KMS-11 (cell line): Measurements from ENCODE around the gene NDUFA11.
"Not testable (repeated sequence)": the region's sequence is repeated elsewhere in the genome, so short reads cannot be mapped to it uniquely, and the experiment has no call there.

Experiments used
- H2AFZ ChIP-seq: fragments of 200-600 bp; sonication (generic); 2 replicates; pipeline ENCODE4 v1.6.1; 2016; ENCODE audit warnings: antibody characterized with exemption, mixed run types, low read depth
- H3K27ac ChIP-seq: fragments of 200-600 bp; sonication (generic); 2 replicates; pipeline ENCODE4 v1.6.1; 2016; ENCODE audit warnings: mild to moderate bottlenecking, mixed run types
- H3K27me3 ChIP-seq: fragments of 200-600 bp; sonication (generic); 2 replicates; pipeline ENCODE4 v1.6.1; 2017; ENCODE audit warnings: mild to moderate bottlenecking, low read depth, mixed run types, moderate library complexity; ENCODE audit not compliant: insufficient read depth
- H3K36me3 ChIP-seq: fragments of 200-600 bp; sonication (generic); 2 replicates; pipeline ENCODE4 v1.6.1; 2017; ENCODE audit warnings: mild to moderate bottlenecking, mixed run types; ENCODE audit not compliant: insufficient read depth
- H3K4me1 ChIP-seq: fragments of 200-600 bp; sonication (generic); 2 replicates; pipeline ENCODE4 v1.6.1; 2016; ENCODE audit warnings: mild to moderate bottlenecking, low read depth, mixed run types; ENCODE audit not compliant: poor library complexity, severe bottlenecking
- H3K4me2 ChIP-seq: fragments of 200-600 bp; sonication (generic); 2 replicates; pipeline ENCODE4 v1.7.0; 2016; ENCODE audit warnings: mild to moderate bottlenecking, mixed run types
- H3K4me3 ChIP-seq: fragments of 200-600 bp; sonication (generic); IDR thresholded peaks from 2 replicates; pipeline ENCODE4 v1.6.1; 2017; ENCODE audit warnings: low read depth, low read length, mixed read lengths; ENCODE audit not compliant: insufficient read depth
- H3K79me2 ChIP-seq: fragments of 200-600 bp; sonication (generic); 2 replicates; pipeline ENCODE4 v1.6.1; 2016; ENCODE audit warnings: low read depth, mixed run types; ENCODE audit not compliant: insufficient read depth
- H3K9ac ChIP-seq: fragments of 200-600 bp; sonication (generic); 2 replicates; pipeline ENCODE4 v1.6.1; 2016; ENCODE audit warnings: mild to moderate bottlenecking, mixed run types
- H4K20me1 ChIP-seq: fragments of 200-600 bp; sonication (generic); 2 replicates; pipeline ENCODE4 v1.6.1; 2016; ENCODE audit warnings: mild to moderate bottlenecking, mixed run types; ENCODE audit not compliant: insufficient read depth
- TF ChIP-seq, protein P1 (sequence below): fragments of 200-600 bp; sonication (generic); conservative IDR thresholded peaks from 2 replicates; pipeline ENCODE4 v1.6.1; 2017; ENCODE audit warnings: low read depth, mild to moderate bottlenecking, antibody characterized with exemption, low read length, moderate library complexity, mixed read lengths

The NDUFA11 gene

DNA sequence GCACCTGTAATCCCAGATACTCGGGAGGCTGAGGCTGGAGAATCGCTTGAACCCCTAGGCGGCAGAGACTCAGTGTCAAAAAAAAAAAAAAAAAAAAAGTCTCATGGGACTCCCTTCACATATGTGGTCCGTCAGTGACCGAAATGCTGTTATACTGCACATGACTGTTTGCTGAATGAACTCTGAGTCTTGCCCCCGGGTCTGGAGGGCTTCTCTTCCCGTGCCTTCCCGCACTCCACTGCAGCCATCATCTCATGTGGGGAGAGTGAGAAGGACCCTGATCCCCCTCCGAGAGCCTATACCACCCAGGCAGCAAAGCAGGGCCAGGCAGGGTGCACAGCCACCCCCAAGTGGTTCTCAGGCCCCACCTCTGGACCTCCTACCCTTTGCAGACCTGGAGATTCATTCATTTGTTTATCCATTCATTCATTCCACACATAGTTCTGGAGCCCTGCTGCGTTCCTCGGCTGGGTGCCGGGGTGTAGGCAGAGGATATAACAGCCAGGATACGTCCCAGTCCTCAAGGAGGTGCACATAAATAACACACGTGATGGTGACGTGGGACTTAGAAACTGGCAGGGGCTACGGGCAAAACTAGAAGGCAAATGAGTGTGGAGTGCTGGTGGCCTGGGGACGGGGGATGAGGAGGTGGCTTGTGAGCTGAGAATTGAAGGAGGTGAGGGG is 14.2 kb downstream of the NDUFA11 start:
- H3K4me3 ChIP-seq = no peak overlapping the region
- TF ChIP-seq, protein P1, sequence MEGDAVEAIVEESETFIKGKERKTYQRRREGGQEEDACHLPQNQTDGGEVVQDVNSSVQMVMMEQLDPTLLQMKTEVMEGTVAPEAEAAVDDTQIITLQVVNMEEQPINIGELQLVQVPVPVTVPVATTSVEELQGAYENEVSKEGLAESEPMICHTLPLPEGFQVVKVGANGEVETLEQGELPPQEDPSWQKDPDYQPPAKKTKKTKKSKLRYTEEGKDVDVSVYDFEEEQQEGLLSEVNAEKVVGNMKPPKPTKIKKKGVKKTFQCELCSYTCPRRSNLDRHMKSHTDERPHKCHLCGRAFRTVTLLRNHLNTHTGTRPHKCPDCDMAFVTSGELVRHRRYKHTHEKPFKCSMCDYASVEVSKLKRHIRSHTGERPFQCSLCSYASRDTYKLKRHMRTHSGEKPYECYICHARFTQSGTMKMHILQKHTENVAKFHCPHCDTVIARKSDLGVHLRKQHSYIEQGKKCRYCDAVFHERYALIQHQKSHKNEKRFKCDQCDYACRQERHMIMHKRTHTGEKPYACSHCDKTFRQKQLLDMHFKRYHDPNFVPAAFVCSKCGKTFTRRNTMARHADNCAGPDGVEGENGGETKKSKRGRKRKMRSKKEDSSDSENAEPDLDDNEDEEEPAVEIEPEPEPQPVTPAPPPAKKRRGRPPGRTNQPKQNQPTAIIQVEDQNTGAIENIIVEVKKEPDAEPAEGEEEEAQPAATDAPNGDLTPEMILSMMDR = no peak
- H3K9ac ChIP-seq = no peak overlapping the region
- H3K79me2 ChIP-seq = no peaks in the 10 kb centered on the region
- no peak overlapping the region for H2AFZ ChIP-seq
- H3K4me1 ChIP-seq = no peaks in the 10 kb centered on the region
- H3K27me3 ChIP-seq = peaks cover 20% of the 10 kb centered on the region; the same call in 1 of the 2 replicates
- no peak overlapping the region for H3K4me2 ChIP-seq
- no peaks in the 10 kb centered on the region for H3K36me3 ChIP-seq
- H3K27ac ChIP-seq = no peak overlapping the region
- no peaks in the 10 kb centered on the region for H4K20me1 ChIP-seq

DNA sequence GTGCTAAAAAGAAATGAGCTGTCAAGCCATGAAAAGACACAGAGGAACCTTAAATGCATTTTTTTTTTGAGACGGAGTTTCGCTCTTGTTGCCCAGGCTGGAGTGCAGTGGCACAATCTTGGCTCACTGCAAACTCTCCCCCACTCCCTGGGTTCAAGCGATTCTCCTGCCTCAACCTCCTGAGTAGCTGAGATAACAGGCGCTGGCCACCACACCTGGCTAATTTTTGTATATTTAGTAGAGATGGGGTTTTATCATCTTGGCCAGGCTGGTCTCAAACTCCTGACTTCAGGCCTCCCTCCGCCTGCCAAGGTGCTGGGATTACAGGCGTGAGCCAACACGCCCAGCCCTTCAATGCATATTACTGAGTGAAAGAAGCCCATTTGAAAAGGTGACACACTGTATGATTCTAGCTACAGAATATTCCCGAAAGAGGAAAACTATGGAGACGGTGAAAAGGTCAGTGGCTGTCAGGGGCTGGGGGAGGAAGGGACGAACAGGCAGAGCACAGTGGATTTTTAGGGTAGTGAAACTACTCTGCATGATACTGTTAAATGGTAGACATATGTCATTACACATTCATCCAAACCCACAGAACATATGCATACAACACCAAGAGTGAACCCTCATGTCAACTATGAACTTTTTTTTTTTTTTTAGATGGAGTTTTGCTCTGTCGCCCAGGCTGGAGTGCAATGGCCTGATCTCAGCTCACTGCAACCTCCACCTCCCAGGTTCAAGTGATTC is 19.4 kb downstream of the NDUFA11 start:
- H4K20me1 ChIP-seq, H3K4me3 ChIP-seq, H3K4me2 ChIP-seq, H3K4me1 ChIP-seq, H3K36me3 ChIP-seq, H3K79me2 ChIP-seq, H2AFZ ChIP-seq, H3K9ac ChIP-seq, H3K27ac ChIP-seq: not testable (repeated sequence)
- H3K27me3 ChIP-seq = peaks cover 49% of the 10 kb centered on the region

DNA sequence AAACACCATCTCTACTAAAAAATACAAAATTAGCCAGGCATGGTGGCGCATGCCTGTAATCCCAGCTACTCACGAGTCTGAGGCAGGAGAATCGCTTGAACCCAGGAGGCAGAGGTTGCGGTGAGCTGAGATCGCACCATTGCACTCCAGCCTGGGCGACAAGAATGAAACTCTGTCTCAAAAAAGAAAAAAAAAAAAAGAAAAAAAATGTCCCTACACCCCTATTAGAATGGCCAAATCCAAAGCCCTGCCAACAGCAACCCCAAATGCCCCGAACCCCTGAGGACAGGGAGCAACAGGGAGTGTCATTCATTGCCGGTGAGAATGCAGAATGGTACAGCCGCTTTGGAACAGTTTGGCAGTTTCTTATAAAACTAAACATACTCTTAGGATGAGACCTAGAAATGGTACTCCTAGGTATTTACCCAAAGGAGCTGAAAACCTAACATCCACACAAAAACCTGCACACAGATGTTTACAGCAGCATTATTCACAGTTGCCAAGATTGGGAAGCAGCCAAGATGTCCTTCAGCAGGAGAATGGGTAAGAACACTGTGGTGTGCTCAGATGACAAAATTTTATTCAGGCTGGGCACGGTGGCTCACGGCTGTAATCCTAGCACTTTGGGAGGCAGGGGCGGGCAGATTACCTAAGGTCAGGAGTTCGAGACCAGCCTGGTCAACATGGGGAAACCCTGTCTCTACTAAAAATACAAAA is 20.3 kb downstream of the NDUFA11 start:
- H3K79me2 ChIP-seq, H3K27ac ChIP-seq, H3K4me1 ChIP-seq, H3K36me3 ChIP-seq, H4K20me1 ChIP-seq, H3K9ac ChIP-seq, H2AFZ ChIP-seq, H3K4me3 ChIP-seq, H3K4me2 ChIP-seq: not testable (repeated sequence)
- peaks cover 51% of the 10 kb centered on the region for H3K27me3 ChIP-seq

DNA sequence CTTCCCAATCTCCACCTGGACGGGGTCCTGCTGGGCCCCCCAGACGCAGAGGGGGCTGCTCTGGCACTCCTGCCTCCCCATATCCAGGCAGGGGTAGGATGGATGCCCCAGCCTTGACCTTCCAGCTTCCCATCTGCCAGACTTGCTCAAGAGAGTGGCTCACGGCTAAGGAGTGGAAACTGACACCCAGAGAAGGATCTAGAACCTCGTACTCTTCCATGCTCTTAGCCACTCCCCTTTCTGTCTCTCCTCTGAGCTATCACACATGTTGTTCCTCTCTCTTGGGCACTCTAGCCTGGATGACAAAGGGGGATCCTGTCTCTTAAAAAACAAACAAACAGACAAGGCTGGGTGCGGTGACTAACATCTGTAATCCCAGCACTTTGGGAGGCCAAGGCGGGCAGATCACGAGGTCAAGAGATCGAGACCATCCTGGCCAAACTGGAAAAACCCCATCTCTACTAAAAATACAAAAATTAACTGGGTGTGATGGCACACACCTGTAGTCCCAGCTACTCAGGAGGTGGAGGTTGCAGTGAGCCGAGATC is 21.1 kb downstream of the NDUFA11 start:
- Histone ChIP-seq H3K79me2 (no peaks in the 10 kb centered on the region), H2AFZ (no peak overlapping the region), H3K4me1 (no peaks in the 10 kb centered on the region), H4K20me1 (no peaks in the 10 kb centered on the region), H3K9ac (no peak overlapping the region), H3K27ac (no peak overlapping the region), H3K27me3 (peaks cover 55% of the 10 kb centered on the region), H3K36me3 (no peaks in the 10 kb centered on the region), H3K4me2 (no peak overlapping the region), H3K4me3 (no peak overlapping the region)
- TF ChIP-seq, protein P1 = no peak

DNA sequence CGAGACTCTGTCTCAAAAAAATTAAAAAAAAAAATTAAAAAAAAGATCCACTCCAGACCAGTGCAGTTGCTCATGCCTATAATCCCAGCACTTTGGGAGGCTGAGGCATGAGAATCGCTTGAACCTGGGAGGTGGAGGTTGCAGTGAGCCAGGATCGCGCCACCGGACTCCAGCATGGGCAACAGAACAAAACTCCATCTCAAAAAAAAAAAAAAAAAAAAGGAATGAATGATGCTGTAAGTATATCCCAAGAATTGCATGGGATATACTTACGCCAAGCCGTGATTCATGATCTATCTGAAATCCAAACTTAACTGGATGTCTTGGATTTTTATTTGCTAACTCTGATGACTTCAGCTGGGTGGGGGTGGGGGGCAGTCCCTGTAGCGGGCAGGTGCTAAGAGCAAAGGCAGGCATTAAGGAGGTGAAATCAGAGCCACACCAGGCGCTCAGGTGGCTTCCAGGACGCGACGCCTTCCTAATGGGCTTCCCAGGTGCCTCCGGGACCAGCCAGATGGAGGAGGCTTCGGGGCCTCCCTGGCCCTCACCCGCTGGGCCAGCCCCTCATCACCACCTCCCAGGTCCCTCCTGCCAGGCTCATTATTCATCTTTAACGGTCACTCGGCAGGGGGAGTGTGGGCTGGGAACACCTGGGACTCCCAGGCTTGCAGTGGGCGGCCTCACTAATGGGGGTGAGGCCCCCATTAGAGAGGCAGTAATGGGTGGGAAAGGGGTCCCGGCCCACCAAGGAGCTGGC is 21.9 kb downstream of the NDUFA11 start:
- no peaks in the 10 kb centered on the region for H3K4me1 ChIP-seq
- no peaks in the 10 kb centered on the region for H3K36me3 ChIP-seq
- no peaks in the 10 kb centered on the region for H4K20me1 ChIP-seq
- no peak overlapping the region for H2AFZ ChIP-seq
- no peak overlapping the region for H3K4me2 ChIP-seq
- no peaks in the 10 kb centered on the region for H3K79me2 ChIP-seq
- TF ChIP-seq, protein P1 = no peak
- peaks cover 49% of the 10 kb centered on the region for H3K27me3 ChIP-seq
- H3K9ac ChIP-seq = no peak overlapping the region
- no peak overlapping the region for H3K27ac ChIP-seq
- no peak overlapping the region for H3K4me3 ChIP-seq
